ENCODE results near the gene WDTC1.
"Not testable (repeated sequence)": the region's sequence is repeated elsewhere in the genome, so short reads cannot be mapped to it uniquely, and the experiment has no call there.

The WDTC1 gene, protein sequence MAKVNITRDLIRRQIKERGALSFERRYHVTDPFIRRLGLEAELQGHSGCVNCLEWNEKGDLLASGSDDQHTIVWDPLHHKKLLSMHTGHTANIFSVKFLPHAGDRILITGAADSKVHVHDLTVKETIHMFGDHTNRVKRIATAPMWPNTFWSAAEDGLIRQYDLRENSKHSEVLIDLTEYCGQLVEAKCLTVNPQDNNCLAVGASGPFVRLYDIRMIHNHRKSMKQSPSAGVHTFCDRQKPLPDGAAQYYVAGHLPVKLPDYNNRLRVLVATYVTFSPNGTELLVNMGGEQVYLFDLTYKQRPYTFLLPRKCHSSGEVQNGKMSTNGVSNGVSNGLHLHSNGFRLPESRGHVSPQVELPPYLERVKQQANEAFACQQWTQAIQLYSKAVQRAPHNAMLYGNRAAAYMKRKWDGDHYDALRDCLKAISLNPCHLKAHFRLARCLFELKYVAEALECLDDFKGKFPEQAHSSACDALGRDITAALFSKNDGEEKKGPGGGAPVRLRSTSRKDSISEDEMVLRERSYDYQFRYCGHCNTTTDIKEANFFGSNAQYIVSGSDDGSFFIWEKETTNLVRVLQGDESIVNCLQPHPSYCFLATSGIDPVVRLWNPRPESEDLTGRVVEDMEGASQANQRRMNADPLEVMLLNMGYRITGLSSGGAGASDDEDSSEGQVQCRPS

GRCh38 chr1:27234049-27234882, at the start of gene WDTC1:
Gene WDTC1, plus strand, starts transcription at chr1:27234632. Its CDS starts 26,423 bp downstream, at chr1:27261055.
- peak; percentile 97 for DNase-seq

- DNase-seq = not testable (repeated sequence)
Observed at GRCh38 chr1:27184665-27185064, 49.8 kb upstream of the WDTC1 start.

- peak; percentile 36 for DNase-seq
Observed at GRCh38 chr1:27192039-27192529, 42.3 kb upstream of the WDTC1 start.

- DNase-seq = no peak
Observed at GRCh38 chr1:27193194-27193593, 41.2 kb upstream of the WDTC1 start.

DNA sequence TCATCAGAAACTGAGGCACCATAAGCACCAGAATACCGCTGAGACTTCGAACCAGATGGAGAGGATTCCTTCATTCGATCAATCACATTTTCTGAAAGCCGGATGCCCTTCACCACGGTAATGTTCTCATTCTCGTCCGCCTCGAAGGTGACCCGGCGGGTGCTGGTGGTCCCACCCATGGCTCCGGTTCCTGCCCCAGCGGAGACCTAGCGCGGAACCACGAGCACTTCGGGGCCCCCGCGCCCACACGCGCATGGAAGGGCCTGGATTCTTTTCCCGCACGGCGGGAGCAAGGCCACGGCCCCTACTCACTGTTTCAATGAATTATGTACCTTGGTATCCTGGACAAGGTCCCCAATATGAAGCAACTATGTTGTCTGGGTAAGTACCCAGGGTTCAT, 33.1 kb upstream of the WDTC1 start:
- DNase-seq = no peak

DNA sequence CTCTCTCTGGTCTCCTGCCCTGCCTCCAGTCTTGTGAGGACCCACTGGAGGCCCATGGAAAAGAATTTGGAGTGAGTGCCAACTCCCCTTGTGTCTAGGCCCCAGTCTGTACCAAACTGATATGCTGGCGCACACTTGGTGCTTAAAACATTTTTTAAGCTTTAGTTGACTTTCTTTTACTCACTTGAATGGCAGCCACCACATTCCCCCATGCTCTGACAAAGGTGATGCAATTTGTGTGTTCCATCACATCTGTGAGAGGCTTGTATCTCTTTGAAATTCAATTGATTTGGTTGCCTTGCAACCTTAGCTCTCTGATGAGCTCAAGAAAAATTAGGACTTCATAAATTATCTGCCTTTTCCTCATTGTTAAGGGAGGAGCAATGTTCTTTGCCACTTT, 30.5 kb upstream of the WDTC1 start:
- peak; percentile 50 for DNase-seq

GRCh38 chr1:27207238-27207637, 27.2 kb upstream of the WDTC1 start:
- not testable (repeated sequence) for DNase-seq

- DNase-seq = not testable (repeated sequence)
Observed at GRCh38 chr1:27208143-27208850, 26.1 kb upstream of the WDTC1 start.

- DNase-seq = no peak
Observed at GRCh38 chr1:27216466-27216865, 18.0 kb upstream of the WDTC1 start.

- DNase-seq = no peak
Observed at GRCh38 chr1:27217401-27217800, 17.0 kb upstream of the WDTC1 start.

- DNase-seq = no peak
Observed at GRCh38 chr1:27218736-27219135, 15.7 kb upstream of the WDTC1 start.

- DNase-seq = no peak
Observed at GRCh38 chr1:27220096-27220495, 14.3 kb upstream of the WDTC1 start.

DNA sequence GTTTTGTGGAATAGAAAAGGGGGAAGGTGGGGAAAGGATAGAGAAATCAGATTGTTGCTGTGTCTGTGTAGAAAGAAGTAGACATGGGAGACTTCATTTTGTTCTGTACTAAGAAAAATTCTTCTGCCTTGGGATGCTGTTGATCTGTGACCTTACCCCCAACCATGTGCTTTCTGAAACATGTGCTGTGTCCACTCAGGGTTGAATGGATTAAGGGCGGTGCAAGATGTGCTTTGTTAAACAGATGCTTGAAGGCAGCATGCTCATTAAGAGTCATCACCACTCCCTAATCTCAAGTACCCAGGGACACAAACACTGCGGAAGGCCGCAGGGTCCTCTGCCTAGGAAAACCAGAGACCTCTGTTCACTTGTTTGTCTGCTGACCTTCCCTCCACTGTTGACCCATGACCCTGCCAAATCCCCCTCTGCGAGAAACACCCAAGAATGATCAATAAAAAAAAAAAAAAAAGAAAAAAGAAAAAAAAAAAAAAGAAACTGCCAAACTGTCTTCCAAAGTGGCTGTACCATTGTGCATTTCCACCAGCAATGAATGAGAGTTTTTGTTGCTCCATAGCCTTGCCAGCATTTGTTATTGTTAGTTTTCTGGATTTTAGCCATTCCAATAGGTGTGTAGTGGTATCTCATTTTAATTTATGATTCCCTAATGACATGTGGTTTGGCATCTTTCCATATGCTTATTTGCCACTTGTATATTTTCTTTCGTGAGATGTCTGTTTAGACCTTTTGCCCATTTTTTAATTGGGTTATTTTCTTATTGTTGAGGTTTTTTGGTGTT, 13.5 kb upstream of the WDTC1 start:
- not testable (repeated sequence) for DNase-seq

DNA sequence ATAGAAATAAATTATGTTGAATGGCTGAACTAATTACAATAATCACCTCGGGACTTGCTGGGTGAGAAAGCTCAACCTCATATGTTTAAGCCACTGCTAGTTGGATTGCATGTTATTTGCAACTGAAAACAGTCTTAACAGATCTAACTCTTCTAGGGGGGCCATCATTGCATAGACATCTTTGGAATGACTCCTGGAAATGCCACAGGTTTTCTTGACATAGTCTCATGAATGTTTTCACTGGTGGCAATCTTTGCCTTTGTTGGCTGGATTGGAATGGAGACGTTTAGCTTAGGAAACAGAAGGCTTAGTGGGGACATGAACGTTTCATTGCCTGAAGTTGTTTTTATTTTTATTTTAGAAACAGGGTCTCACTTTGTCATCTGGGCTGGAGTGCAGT, 8.8 kb upstream of the WDTC1 start:
- no peak for DNase-seq

GRCh38 chr1:27227765-27228164, 6.7 kb upstream of the WDTC1 start:
- no peak for DNase-seq

- DNase-seq = no peak
Observed at GRCh38 chr1:27233667-27234048, 774 bp upstream of the WDTC1 start.

- peak; percentile 10 for DNase-seq
Observed at GRCh38 chr1:27235827-27236226, 1.4 kb downstream of the WDTC1 start.

DNA sequence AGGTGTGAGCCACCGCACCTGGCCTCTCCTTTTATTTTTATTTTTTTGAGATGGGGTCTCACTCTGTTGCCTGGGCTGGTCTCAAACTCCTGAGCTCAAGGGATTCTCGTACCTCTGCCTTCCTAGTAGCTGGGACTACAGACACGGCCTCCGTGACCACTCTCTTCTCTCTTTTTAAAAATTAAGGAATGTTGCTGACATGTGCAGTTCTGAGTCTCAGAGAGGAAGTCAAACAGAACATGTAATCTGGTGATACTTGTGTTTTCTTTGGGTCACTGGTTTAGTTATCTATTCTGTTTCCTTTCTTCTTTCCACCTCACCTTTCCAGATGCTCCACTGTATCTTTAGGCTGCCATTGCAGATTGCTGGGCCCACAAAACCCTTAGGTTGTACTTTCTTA, 2.7 kb downstream of the WDTC1 start:
- no peak for DNase-seq

GRCh38 chr1:27238032-27238431, 3.6 kb downstream of the WDTC1 start:
- no peak for DNase-seq

DNA sequence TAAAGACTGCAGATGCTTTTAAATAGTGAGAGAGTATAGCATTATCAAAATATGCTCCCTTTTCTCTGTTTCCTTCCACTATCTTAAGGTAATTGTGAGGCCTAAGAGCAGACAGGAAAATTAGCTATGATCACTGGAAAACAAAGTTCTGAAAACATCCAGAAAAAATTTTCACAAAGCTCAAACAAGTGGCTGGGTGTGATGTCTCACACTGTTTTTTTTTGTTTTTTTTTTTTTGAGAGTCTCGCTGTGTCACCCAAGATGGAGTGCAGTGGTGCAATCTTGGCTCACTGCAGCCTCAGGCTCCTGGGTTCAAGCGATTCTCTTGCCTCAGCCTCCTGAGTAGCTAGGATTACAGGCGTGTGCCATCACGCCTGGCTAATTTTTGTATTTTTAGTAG, 7.2 kb downstream of the WDTC1 start:
- DNase-seq = no peak

- DNase-seq = not testable (repeated sequence)
Observed at GRCh38 chr1:27243665-27244064, 9.2 kb downstream of the WDTC1 start.

- no peak for DNase-seq
Observed at GRCh38 chr1:27246194-27246593, 11.8 kb downstream of the WDTC1 start.

Measured in HCEC 1CT (cell line).